HG02642 (cell line): Measurements from ENCODE around the gene GALR1.
"Not testable (repeated sequence)": the region's sequence is repeated elsewhere in the genome, so short reads cannot be mapped to it uniquely, and the experiment has no call there.

Experiments used
- ATAC-seq: cut with Tn5 transposase; IDR thresholded peaks from one replicate; pipeline ENCODE4 v1.9.1; 2021; ENCODE audit warnings: mild to moderate bottlenecking; ENCODE audit not compliant: unreplicated experiment, poor library complexity

GALR1 gene, protein sequence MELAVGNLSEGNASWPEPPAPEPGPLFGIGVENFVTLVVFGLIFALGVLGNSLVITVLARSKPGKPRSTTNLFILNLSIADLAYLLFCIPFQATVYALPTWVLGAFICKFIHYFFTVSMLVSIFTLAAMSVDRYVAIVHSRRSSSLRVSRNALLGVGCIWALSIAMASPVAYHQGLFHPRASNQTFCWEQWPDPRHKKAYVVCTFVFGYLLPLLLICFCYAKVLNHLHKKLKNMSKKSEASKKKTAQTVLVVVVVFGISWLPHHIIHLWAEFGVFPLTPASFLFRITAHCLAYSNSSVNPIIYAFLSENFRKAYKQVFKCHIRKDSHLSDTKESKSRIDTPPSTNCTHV

DNA sequence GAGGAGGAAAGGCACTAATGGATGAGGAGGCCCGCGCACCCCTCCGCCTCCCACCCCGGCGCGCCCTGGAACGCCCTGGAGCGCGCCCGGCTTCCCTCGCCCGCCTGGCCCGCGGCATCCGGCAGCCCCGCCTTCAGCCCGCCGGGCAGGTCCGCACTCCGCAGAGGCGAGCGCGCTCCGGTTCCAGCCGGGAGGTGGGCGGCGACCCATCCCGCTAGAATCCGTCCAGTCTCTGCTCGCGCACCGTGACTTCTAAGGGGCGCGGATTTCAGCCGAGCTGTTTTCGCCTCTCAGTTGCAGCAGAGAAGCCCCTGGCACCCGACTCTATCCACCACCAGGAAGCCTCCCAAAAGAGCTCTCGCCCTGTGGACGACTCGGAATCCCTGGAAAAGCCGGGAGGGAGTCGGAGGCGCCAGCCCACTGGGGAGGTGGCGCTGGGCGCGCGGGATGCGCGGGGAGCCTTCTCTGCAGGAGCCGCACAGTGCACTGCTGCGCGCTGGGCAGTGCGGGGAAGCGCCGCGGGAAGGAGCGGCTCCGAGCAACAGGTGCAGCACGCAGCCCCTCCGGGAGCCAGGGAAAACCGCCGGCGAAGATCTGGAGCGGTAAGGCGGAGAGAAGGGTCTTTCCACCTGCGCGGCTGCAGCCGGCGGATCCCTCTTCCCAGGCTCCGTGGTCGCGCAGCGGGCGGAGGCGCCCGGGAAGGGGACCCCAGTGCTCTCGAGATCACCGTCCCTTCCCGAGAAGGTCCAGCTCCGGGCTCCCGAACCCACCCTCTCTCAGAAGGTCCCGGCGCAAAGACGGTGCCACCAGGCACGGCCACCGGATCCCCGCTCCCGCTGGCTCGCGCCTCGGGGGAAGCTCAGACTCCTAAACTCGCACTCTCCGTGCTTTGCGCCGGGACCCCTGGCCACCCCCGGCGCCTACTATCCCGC lies at the start of gene GALR1:
TSS of gene GALR1 (plus strand) at position 280 of the 932 bp plus-strand sequence. CDS start 701 bp downstream, outside the sequence.
- no peak for ATAC-seq

DNA sequence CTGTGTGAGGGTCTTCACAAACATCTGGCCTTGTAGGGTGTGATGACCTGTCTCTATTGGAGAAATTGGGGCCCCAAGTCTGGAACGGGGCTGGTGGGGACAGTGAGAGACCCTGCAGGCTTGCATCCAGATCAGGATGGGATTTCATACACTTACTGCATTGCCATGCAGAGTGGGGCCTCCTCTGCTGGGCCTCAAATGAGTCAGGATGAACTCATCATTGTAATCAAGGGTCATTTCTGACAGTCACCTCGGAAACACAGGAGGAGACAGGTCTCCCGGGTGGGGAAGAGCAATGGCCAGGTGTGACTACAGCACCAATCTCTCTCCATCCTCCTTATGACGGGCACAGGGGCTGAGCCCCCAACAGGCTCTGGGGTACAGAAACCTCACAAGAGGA lies 48.1 kb upstream of the GALR1 start:
- no peak for ATAC-seq

DNA sequence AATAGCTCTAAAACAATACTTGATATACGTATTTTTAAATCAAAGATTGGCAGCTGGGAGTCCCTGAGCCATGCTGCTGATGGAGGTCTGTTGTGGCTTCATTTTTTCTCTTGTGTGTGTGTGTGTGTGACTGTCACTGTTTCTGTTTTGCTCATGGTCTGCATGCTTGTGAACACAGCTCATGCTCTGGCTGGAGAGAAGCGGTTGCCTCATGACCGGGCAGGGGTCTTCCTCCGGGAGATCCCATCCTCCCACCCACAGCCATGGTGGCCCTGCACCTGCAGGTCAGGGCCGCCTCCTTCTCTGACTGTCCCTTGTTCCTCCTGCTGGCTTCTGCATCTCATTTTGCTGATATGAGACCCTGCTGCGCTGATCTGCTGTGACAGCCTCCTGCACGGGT lies 47.3 kb upstream of the GALR1 start:
- ATAC-seq: no peak

DNA sequence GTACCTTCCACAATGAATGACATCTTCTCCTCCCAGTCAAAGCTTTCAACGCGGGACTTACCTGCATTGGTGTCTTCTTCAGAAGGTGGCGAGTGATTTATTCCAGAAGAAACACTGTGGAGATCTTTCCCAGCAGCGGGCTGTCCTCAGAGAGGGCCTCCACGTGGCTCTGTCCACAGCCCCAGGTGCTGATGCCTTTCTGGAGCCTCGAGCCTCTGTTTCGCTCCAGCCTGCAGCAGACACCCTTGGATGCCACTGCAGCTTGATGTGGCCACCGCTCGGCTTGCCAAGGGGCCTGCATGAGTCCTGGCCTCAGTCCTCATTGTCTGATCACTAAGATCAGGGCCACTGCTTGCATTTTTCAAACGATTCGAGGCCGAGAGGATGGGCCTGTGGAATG lies 46.6 kb upstream of the GALR1 start:
- no peak for ATAC-seq

DNA sequence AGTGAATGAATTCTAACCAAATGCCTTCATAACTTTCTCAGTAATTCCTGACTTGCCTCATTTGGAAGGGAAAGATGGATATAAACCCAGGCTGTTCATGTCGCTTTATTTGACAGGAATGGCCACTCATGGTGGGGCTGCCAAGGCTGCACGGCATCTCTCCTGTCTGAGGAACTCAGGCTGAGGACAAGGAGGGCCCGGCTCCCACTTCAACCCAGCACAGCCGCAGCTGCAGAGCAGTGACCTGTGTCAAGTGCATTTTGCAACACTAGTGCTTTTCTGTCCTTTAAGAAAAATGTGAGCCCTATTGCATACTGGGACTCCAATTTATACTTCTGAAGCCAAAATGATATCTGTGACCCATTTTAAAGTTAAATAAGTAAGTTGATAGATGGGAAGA lies 45.8 kb upstream of the GALR1 start:
- ATAC-seq: no peak

DNA sequence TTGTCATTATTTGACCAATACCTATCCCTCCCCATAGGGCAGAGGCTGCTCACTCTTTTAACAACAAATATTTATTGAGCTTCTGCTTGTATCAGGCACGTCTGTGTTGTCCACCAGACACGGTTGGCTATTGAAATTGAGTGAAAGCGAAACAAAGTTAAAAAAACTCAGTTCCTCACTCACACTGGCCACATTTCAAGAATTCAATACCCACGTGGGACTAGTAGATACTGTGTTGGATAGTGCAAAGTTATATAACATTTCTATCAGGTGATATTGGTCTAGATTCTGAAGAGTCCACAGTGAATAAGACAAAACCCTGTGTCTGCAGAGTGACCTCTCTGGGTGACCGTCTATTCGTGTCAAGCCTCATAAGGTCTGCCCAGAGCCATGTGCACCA lies 43.9 kb upstream of the GALR1 start:
- ATAC-seq: no peak

DNA sequence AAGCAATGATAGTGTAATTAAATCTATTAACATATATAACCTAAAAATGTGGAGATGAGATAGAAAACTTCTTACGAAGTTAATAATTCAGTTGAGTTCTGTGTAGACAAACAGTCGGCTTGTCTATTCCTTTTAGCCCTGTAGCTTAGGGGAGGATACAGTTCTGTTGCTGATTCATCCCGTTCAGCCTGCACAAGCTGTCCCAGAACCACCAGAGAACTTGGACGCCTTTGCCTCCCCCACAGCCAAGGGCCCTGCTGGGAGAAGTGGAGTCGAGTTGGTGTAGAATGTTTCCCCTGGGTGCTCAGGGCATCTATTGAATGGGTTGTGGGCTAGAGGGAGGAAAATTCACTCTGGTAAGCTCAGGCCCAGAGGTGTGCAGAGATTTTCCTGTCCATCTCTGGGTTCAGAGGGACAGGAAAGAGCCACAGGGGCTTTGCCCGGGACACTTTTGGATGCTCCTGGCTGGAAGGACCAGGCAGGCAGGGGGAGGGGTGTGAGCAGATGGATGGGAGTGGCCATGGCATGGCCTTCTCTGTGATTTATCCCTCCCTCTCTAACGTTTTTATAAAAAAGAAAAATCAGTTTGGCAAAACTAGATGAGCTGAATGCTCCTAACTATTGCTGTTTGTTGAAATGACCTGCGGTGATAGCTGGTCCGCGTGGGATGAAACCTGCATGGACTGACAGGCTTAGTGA lies 42.8 kb upstream of the GALR1 start:
- no peak for ATAC-seq

DNA sequence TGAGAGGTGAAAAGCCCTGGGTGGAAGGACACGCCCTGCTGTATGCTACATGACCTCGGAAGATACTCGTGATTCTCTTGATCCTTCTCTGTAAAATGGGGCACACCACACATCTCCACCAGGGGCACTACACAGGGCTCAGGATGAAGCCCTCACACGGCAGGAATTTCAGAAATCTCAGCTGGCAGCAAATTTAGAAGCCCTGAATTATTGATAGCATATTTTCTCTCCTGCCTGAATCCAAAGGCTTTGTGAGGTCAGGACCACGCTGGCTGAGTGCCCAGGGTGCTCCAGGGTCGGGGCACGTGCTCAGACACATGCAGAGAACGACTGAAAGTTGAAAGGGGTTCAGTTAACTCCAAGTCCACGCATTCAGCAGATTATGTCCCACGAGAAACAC lies 42.1 kb upstream of the GALR1 start:
- peak; percentile 52 for ATAC-seq

DNA sequence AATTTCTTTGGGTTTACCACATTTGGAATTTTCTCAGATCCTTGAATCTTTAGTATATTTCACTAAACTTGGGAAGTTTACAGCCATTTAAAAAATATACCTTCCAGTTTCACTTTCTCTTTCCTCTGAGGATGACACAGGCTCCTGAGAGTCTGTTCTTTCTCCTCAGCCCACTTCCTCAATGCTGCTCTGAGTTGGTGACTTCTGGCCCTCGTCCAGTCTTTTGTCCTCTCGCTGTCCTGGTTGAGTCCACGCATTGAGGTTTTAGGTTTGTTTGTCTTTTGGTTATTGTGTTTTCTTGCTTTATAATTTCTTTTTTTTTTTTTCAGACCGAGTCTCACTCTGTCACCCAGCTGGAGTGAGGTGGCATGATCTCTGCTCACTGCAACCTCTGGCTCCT lies 40.7 kb upstream of the GALR1 start:
- peak; percentile 75 for ATAC-seq

DNA sequence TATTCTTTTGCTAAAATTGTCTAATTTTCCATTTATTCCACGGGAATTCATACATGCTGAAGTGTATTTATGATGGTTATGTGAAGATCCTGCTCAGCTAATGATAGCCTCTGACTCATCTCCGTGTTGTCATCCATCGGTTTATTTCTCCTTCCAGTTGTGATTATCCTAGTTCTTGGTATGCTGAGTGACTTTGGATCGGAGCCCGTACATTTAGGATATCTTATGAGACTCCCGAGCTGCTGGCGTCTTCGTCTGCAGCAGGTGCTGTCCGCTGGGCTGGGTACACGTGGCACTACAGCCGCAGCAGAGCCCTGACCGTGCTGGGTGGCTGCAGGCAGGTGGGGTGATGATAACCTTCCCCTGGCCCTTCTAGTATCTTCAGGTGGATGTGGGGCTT lies 40.1 kb upstream of the GALR1 start:
- no peak for ATAC-seq

DNA sequence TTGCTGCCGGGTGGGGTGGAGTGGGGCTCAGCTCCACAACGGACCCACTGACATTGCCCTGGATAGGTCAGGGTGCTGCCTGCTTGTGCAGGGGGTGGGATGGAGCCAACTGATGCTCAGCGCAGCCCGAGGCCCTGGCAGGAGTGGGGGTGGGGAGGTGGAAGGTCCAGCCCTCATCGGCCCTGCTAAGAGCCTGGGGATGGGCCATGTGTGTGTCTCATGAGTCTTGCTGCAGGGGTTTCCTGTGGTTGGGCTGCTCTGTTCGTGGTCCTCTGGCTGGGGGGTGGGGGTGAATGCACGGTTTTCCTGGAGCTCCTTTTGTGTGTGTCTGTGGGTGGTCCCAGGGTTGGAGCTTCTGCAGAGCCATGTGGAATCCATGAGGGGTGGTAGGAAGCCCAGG lies 39.4 kb upstream of the GALR1 start:
- no peak for ATAC-seq

DNA sequence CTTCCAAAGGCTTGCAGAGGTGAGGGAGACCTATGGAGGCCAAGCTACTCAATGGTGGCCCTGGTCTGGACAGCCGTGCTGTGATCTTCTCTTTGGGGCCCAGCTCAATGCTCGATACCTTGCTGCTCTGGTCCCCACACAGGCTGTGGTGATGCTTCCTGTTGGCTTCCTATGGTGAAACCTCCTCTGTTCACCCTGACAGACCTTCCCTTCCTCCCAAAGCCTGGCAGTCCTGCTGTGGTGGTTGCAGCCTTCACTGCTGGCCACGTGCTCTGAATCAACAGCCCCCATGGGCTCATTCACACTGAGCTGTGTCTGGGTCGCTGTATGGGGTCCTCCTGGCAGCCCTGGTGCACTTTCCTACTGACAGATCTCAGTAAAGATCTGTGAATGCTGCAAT lies 31.0 kb upstream of the GALR1 start:
- no peak for ATAC-seq

DNA sequence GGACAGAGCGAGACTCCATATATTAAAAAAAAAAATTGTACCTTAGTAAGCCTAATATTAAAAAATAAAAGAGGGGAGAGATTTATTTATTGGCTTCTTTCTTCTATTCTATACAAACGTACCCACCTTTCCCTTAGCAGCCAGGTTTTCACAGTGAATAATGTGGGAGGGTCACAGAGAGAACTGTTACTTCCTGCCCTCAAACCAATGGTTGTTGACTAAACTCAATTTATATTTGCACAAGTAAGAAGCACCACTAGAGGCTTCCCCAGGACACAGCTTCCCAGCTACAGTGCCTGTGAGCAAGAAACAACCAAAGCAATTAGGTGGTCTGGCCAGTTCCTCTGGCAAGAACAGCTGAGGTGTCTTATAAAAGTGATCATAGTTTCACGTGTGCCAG lies 28.9 kb upstream of the GALR1 start:
- ATAC-seq: no peak

DNA sequence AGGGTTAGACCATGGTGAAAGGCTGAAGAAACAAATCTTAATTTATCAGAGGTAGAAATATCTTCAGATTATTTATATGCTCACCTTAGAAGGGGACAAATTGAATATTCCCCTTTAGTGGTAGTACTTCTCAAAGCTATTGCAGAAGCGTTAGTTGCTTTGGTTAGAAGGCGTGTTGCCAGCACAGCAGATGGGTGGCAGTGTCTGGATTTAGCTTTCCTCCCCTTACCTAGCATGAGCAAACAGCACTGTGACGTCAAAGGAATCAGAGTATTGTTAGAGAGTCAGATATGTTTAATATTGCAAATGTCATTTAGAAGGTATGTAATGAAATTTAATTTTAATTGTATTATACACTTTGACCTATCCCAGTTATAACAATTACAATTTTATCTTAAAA lies 27.2 kb upstream of the GALR1 start:
- no peak for ATAC-seq

DNA sequence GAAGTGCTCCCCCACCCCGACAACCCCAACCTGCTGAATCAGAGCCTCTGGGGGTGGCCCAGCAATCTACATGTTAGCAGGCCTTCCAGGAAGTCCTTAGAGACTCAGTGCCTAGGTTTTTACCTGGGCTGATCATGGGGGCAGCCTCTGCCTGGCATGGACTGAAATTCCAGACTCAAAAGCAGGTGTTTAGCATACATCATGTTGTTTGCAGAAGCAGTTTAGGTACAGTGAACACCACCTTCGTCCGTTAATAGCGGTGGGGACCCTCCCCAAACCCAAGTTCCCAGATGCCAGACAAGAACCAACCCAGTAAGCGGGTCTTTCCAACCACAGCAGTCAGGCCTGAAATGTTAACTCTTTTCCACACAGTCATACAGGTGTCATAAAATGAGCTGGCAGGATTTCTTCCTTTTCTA lies 26.4 kb upstream of the GALR1 start:
- no peak for ATAC-seq

DNA sequence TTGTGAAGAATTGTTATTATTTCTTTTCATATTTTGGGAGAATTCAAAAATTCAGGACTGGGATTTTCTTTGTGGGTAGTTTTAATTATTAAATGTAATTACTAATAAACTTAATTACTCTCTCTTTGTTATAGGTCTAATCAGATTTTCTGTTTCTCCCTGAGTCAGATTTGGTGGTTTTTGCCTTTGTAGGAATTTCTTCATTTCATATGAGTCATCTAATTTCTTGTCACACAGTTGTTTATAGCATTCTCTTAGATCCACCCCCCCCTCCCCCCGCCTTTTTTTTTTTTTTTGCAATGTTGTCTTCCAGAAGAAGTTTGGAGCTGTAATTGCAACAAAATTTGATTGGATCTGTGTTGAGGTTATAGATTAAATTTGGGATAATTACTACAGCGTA lies 26.0 kb upstream of the GALR1 start:
- ATAC-seq: no peak

DNA sequence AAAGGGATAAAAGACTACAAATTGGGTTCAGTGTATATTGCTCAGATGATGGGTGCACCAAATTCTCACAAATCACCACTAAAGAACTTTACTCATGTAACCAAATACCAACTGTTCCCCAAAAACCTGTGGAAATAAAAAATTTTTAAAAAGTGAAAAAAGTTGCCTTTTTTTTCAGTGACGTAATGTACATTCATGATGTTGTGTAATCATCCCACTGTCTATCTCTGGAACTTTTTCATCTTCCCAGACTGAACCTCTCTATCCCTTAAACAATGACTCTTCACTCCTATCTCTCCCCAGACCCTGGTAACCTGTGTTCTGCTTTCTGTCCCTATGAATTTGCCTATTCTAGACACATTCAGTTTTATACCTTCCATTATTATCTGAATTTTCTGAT lies 19.0 kb upstream of the GALR1 start:
- no peak for ATAC-seq

DNA sequence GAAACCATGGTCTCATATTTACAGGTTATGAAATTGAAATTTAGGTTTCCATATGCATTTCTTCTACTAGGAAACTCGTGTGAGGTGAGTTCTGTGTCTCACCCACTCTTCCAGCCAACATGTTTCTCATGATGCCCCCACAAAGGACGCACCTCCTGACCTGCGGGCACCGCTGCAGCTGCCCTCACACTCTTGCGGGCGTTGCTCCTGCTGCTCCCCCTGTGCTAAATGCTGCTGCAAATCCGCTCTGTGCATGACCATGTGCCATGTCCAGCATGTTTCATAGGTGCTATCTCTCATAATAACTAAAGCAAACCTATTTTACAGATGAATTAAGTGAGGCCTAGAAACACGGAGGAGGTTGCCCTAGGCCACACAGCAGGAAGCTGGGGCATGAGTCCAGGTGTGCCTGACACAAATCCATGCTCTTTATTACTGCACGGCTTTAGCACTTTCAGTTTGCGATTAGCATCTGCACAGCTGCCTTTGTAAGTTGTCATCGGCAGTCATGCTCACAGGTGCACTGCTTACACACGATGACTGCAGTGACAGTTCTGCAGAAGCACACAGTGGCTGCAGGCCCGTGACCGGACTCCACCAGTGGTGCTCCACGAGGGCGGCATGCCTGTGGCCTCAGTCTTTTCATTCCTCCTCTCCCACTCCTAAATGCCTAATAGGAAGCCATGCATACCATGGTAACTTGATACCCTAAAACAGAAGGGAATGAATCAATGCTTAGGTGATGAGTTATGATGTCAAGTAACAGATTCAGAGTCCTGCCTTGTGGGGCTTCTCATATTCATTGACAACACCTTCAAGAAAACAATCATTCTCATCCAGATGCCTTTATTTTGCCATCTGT lies 14.9 kb upstream of the GALR1 start:
- ATAC-seq: no peak

DNA sequence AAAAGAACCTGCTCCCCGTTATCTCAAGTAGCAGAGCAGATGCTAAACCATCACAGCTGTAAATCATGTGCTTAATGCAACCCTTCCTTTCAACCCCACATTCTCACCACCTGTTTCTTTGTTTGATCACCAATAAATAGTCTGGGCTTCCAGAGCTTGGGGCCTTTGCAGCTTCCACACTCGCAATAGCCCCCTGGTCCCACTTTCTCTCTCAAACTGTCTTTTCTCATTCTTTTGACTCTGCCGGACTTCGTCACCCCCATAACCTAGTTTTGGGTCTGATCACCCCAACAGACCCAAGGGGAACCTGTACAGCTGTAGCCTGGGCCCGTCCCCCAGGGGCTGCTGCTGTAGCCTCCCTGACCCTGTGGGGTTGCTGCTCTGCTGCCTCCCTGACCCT lies 10.4 kb upstream of the GALR1 start:
- not testable (repeated sequence) for ATAC-seq
